Activated T-helper 1 cell treated with anti-CD3 and anti-CD28 coated beads, Interleukin-2, amount 50 U/mL, for 16 hours (primary cell): ENCODE results near the gene KCTD15.

ENCODE experiments used
- DNase-seq, 2 donors: peaks; one replicate each; pipeline ENCODE4 v3.0.0-alpha.2; 2020; ENCODE audit warnings: low read depth in 1 of 2, low spot score in 1 of 2

Gene KCTD15

GRCh38 chr19:33795370-33796163, 1.1 kb upstream of the KCTD15 start:
- DNase-seq = peak in 1 of 2 donors; percentile 25

- no peak for DNase-seq
Observed at GRCh38 chr19:33797802-33798671, 1.4 kb downstream of the KCTD15 start.

DNA sequence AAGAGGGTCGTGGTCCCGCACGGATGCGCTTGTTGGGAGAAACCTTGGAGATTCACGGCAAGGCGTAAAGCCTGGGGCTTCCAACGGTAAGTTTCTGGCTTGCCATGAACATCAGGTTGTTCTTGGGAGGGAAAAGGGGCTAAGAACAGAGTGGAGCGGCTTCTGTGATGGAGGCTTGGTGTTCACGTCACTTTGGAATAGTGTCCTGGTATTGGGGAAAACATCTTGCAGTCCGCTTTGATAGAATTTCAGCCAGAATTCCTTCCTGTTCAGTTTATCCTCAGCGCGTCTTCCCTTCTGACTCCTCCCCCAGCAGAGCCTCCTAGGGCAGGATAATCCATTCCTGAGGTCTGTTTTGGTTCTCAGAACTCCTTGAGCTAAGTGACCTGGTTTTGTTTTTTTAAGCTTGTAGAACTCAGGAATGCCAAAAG, 2.0 kb downstream of the KCTD15 start:
- no peak for DNase-seq

DNA sequence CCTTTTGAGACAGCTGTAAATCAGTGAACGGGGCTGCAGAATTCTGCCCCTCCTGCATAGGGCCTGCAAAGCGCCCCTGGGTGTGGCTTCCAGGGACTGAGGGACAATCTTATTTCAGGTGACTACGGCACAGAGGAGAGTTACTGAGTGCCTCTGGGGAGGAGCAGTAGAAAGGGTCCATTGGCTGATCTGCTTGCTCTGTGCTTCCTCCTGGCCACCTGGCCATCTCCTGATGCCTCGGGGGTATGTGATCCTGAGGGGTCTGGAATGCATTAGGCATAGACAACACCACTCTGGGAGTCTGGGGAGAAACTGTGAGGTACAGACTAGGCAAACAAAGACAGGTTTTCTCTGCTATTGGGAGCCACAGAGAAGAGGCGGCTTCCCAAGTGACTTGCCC, 2.8 kb downstream of the KCTD15 start:
- no peak for DNase-seq

- no peak for DNase-seq
Observed at GRCh38 chr19:33800012-33800680, 3.5 kb downstream of the KCTD15 start.

- no peak for DNase-seq
Observed at GRCh38 chr19:33801411-33801810, 4.7 kb downstream of the KCTD15 start.

DNA sequence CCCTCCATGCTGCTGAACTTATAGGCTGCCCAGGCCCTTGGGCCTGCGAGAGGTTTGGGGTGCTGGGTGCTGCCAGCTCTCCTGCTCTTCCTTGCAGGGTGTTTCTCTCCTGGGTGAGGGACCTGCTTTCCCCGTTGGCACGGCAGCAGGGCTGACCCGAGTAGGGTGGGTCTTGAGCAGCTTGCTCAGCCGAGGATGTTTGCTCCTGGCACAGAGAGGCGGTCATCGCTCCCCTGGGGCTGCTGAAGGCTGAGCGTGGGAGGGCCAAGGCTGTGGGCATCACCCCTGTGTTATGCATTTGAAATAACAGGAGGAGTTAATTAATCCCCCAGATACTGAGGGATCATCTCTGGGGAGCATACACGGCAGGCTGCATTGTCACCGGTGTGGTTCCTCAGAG, 5.3 kb downstream of the KCTD15 start:
- no peak for DNase-seq

DNA sequence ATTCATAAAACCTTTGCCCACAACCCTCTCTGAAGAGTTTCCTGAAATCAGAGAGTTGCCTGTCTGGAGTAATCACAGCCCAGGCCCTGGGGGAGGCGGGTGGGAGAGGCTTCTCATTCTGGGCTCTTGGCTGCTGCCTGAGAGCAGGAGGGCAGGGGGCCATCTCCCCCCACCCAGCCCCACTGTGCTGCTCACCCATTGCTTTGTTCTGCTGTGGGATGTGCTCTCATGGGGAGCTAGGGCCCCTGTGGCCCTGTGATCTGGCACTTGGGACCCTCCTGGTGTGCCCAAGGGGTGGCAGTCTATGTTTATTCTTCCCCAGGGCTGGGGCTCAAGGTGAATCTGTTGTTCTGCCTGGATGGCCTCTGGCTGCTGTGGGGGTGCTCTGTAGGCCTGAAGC, 6.1 kb downstream of the KCTD15 start:
- no peak for DNase-seq

- no peak for DNase-seq
Observed at GRCh38 chr19:33803383-33803782, 6.7 kb downstream of the KCTD15 start.

- DNase-seq = no peak
Observed at GRCh38 chr19:33804021-33804799, 7.5 kb downstream of the KCTD15 start.

DNA sequence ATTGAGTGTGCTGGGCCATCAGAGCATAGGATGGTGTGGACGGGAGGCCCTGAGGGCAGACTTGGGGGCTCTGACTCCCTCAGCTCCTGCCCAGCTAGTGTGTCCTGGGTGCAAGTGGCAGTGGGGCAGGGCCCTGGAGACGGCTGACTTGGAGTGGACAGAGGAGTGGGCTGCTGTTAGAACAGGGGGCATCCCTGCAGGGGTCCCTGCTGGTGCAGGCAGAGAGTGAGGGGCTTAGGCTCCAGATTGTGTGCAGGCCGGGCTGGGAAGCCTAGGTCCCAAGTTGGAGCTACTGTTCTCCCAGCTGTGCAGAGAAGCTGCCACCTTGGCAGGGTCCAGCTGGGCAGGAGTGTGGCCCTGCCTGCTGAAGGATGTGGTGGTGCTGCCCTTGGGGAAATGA, 8.6 kb downstream of the KCTD15 start:
- DNase-seq = no peak

- DNase-seq = no peak
Observed at GRCh38 chr19:33805840-33806433, 9.3 kb downstream of the KCTD15 start.

DNA sequence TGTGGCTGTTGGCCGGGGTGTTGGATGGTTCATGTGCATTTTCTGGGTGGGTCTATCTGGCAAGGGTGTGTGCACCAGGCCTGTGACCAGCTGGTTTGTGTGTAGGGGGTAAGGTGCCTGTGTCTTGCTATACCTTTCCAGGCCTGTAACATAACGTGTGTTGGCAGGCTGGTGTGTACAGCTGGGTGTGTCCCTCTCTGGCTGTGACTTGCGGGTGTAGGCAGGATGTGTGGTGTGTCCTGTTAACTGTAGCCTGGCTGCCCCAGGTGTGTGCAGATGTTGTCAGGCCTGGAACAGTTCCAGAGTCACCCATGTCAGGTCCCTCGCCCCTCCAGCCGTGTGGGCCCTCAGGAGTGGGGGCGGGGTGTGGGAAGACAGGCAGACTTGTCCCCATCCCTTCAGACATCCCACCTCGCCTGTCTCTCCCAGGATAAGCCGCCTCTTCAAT, 9.8 kb downstream of the KCTD15 start:
- DNase-seq = no peak

DNA sequence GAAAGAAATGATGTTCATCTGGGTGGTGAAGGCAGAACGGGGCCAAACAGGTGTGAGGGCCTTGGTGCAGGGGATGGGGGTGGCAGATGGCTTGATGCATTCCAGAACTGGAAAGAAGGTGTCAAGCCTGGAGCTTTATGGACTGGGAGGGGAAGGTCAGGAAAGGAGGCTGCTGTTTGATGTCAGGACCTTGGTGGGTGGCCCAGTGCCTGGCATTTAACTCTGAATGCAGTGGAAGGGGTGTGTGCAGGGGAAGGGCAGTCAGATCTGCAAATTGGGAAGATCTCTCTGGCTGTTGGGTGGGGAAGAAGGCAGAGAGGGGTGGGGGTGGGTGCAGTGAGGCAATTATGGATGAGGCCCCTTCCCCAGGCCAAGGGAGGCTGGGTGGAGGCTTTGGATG, 11.7 kb downstream of the KCTD15 start:
- no peak for DNase-seq

DNA sequence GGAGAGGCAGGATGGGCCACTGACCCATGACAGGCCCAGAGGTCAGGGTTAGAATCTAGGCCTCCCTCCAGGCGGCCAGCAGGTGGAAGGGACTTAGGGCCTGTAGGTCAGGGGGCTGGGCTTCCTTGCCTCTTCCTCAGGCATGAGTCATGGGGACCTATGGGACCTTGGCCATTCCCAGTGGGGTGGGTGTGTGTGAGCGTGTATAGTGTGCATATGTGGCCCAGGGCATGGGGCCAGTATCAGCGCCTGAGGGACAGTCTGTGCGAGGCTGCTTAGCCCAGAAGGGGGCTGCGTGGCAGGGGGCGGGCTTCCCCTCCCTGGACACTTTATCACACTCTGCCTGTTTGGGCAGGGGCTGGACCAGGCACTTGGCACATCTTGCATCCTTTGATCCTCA, 13.3 kb downstream of the KCTD15 start:
- no peak for DNase-seq

DNA sequence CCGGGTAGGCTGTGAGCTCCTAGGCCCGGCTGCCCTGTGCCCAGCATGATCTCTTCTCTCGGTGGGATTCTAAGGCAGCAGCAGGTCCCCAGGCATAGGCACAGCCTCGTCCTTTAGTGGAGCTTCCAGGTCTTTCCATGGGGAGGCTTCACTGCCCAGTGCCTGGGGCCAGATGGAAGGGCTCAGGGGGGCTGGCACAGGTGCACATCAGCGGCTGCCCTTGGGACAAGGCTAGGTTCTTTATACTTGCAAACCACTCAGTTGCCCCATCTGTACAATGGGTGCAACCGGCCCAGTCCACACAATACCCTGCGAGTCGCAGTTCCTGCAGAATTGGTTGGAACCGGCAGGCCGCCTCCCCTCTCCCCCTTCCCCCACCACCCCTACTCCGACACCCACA, 14.2 kb downstream of the KCTD15 start:
- no peak for DNase-seq

DNA sequence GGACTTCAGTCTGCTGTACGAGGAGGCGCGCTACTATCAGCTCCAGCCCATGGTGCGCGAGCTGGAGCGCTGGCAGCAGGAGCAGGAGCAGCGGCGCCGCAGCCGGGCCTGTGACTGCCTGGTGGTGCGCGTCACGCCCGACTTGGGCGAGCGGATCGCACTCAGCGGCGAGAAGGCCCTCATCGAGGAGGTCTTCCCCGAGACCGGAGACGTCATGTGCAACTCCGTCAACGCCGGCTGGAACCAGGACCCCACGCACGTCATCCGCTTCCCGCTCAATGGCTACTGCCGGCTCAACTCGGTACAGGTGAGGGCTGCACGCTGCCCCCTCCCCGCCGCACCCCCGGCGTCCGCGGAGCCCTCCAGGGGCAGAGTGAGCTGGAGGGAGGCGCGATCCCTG, 14.6 kb downstream of the KCTD15 start:
- DNase-seq = no peak

DNA sequence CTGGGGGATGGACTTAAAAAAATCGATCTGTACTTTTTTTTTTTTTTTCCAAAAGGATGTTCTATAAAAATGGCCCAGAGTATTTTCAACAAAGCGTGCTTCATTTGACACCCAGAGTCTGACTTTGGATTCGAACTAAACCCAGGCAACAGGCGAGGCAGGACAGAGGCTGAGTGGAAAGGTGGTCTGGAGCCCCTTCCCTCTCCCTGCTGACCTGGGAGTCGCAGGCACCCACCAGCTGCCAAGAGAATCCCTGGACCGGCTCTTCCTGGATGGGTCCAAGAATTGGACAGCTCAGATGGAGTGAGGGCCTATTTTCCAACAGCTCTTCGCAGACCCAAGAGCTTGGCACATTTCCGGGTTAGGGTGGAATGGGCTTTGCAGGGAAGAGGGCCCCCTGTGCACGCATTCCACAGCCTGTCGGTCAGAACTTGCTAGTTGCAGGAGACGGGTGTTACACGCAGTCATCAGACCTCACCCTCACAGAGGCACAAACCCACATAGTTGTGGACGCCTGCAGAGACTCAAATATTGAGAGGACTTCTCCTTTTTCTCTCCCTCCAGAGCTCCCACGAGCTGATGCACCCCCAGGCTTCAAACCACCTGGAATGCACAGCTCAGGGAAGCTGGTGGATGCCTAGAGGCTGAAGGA, 15.2 kb downstream of the KCTD15 start:
- DNase-seq = no peak

GRCh38 chr19:33812388-33813330, 16.0 kb downstream of the KCTD15 start:
- DNase-seq = no peak
